Measurements from ENCODE around the gene EIF4E2.

- TF ChIP-seq, protein P1, sequence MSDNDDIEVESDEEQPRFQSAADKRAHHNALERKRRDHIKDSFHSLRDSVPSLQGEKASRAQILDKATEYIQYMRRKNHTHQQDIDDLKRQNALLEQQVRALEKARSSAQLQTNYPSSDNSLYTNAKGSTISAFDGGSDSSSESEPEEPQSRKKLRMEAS (CRISPR knock-in tag; IDR thresholded peaks at IDR 0.05) = no peak
- TF ChIP-seq, protein P2, sequence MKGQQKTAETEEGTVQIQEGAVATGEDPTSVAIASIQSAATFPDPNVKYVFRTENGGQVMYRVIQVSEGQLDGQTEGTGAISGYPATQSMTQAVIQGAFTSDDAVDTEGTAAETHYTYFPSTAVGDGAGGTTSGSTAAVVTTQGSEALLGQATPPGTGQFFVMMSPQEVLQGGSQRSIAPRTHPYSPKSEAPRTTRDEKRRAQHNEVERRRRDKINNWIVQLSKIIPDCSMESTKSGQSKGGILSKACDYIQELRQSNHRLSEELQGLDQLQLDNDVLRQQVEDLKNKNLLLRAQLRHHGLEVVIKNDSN (CRISPR knock-in tag; IDR thresholded peaks at IDR 0.05) = no peak
- TF ChIP-seq, protein P3, sequence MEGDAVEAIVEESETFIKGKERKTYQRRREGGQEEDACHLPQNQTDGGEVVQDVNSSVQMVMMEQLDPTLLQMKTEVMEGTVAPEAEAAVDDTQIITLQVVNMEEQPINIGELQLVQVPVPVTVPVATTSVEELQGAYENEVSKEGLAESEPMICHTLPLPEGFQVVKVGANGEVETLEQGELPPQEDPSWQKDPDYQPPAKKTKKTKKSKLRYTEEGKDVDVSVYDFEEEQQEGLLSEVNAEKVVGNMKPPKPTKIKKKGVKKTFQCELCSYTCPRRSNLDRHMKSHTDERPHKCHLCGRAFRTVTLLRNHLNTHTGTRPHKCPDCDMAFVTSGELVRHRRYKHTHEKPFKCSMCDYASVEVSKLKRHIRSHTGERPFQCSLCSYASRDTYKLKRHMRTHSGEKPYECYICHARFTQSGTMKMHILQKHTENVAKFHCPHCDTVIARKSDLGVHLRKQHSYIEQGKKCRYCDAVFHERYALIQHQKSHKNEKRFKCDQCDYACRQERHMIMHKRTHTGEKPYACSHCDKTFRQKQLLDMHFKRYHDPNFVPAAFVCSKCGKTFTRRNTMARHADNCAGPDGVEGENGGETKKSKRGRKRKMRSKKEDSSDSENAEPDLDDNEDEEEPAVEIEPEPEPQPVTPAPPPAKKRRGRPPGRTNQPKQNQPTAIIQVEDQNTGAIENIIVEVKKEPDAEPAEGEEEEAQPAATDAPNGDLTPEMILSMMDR (IDR thresholded peaks at IDR 0.05) = no peak
- no peak for TF ChIP-seq ETV6 (CRISPR knock-in tag; IDR thresholded peaks at IDR 0.05)
- TF ChIP-seq ZNF425 (CRISPR knock-in tag; conservative IDR thresholded peaks at IDR 0.05) = no peak
- TF ChIP-seq, protein P4, sequence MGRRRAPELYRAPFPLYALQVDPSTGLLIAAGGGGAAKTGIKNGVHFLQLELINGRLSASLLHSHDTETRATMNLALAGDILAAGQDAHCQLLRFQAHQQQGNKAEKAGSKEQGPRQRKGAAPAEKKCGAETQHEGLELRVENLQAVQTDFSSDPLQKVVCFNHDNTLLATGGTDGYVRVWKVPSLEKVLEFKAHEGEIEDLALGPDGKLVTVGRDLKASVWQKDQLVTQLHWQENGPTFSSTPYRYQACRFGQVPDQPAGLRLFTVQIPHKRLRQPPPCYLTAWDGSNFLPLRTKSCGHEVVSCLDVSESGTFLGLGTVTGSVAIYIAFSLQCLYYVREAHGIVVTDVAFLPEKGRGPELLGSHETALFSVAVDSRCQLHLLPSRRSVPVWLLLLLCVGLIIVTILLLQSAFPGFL (CRISPR knock-in tag; IDR thresholded peaks at IDR 0.05; ENCODE audit: borderline replicate concordance) = no peak
- TF ChIP-seq HMGA2 (CRISPR knock-in tag; IDR thresholded peaks at IDR 0.05) = no peak
Measured at GRCh38 chr2:232577841-232578240, 27.4 kb downstream of the EIF4E2 start.

All from WTC11 (cell line).